GM12865 (cell line): ENCODE measurements around the gene TOMM70.

Source experiments
- DNase-seq: peaks from one replicate; pipeline ENCODE4 v3.0.0; 2010; ENCODE audit warnings: low read depth
- H3K4me3 ChIP-seq: 2 replicates; pipeline ENCODE4 v1.5.1; 2011; ENCODE audit warnings: mild to moderate bottlenecking, low read depth, low read length, control low read depth
- TF ChIP-seq, protein P1 (sequence below): IDR thresholded peaks from 2 replicates; pipeline ENCODE4 v1.5.1; 2011; ENCODE audit warnings: low read length, control low read depth, low read depth, inconsistent platforms; ENCODE audit not compliant: insufficient read depth; ENCODE audit errors: missing control alignments

The TOMM70 gene

DNA sequence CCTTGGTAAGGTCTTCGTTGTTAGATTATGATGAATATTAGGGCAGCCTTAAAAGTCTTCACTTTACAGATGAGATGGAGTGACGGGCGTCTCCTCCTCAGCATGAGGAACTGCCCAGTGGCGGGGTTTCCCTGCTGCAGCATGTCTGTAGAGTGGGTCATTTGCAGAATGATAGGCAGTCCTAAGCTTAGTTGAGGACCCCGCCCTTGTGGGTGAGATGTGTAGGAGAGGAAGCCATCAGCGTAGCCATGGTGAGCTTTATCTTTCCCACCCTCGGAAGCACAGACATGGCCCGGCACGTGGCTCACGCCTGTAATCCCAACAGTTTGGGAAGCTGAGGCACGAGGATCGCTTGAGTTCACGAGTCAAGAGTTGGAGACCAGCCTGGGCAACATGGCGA lies 65.5 kb downstream of the TOMM70 start:
- DNase-seq: peak; percentile 81
- TF ChIP-seq, protein P1, sequence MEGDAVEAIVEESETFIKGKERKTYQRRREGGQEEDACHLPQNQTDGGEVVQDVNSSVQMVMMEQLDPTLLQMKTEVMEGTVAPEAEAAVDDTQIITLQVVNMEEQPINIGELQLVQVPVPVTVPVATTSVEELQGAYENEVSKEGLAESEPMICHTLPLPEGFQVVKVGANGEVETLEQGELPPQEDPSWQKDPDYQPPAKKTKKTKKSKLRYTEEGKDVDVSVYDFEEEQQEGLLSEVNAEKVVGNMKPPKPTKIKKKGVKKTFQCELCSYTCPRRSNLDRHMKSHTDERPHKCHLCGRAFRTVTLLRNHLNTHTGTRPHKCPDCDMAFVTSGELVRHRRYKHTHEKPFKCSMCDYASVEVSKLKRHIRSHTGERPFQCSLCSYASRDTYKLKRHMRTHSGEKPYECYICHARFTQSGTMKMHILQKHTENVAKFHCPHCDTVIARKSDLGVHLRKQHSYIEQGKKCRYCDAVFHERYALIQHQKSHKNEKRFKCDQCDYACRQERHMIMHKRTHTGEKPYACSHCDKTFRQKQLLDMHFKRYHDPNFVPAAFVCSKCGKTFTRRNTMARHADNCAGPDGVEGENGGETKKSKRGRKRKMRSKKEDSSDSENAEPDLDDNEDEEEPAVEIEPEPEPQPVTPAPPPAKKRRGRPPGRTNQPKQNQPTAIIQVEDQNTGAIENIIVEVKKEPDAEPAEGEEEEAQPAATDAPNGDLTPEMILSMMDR: no peak
- peak overlapping the region; percentile 94 for H3K4me3 ChIP-seq

DNA sequence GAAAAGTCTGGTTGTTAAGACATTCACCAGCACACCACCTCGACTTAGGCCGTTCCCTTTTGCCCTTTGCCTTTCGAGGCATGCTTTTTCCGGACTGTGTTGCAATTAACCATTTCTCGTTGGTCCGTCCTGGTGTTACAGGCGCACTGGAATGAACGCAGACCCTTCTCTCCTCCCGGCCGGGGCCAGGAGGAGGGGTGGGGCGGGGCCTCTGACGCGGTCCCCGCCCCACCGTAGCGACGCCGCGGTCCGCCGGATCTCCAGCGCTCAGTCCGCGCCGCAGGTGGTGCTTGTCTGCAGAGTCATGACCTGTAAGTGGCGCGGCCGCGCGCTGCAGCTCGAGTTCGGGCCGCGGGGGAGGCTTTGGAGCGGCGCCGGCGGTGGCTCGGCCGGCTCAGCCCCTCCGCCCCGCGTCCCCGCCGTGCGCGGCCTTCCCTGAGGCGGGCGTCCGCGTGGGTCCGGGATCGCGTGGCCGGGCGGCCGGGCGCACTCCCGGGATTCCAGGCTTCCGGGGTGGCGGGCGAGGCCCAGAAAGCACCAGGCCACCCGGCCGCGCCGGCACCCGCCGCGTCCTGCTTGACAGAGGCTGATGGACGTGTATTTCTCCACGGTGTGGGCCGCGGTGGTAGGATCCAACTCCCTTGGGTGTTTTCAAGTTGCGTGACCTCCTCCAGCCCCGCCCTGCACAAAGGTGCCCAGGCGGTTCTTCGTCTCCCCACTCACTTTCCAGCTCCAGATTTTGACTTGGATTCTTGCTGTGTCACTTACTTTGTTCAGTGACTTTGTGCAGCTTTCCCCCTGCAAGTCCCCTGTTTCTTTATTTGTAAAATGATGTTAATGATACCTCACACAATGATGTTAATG lies 66.2 kb downstream of the TOMM70 start, which contains the start of gene NIT2:
NIT2 (plus strand) TSS at position 270 of the 864 bp plus-strand sequence; CDS start at position 305, 35 bp downstream.
- H3K4me3 ChIP-seq: peak within 1 kb of the TSS; percentile 94
- DNase-seq: peak; percentile 92
- TF ChIP-seq, protein P1: no peak

DNA sequence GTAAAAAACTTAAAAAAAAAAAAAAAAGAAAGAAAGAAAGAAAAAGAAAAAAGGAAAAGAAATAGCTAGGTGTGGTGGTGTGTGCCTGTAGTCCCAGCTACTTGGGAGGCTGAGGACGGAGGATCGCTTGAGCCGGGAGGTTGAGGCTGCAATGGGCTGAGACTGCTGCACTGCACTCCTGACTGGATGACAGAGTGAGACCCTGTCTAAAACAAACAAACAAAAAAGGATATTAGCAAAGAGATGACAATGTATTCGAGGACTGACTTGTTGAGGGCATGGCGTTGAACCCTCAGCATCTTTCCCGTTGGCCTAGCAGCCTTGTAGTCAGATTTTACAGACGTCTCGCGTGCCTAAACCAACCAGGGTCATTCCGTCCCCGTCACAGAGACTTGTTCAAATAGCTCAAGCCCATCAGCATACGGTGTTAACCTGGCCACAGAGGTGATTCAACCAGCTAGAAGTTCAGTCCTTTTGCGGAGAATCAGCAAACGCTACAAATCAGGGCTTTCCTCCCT lies 66.9 kb downstream of the TOMM70 start:
- no peak for DNase-seq
- H3K4me3 ChIP-seq: peak overlapping the region; percentile 51
- TF ChIP-seq, protein P1: no peak

DNA sequence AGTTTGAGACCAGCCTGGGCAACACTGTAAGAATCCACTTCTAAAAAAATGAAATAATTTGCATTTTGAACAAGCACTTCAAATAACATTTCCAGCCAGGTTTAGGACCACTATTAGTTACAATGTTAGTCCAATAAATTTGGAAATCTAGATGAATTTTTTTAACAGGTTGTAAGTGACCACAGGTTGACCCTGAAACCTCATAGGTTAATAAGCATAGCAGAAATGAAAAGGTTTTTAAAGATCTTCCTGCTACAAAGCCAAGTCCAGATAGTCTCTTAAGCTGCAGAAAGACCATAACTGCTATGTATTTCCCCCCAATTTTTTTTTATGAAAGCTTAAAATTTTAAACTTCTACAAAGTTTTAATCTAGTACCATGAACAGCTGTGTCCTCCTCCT lies 67.8 kb downstream of the TOMM70 start:
- TF ChIP-seq, protein P1: no peak
- no peak for DNase-seq
- no peak overlapping the region for H3K4me3 ChIP-seq

DNA sequence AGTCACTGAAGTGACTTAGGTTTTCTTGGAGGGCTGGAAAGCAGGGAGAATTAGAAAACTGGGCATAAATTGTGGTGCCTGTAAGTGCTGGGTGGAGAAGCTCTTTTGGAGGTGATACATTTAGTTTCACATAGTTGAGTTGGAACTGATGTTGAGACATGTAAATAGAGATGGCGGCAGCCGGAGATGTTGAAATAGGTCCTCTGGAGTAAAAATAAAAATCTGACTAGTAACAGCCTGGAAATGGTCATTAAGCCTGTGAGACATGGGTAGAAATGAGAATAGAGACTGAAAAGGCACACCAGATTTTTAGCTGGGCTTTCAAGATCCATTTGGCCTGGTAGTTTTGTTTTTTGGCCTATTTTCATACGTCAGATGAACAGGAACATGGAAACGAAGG lies 69.2 kb downstream of the TOMM70 start:
- no peak overlapping the region for H3K4me3 ChIP-seq
- TF ChIP-seq, protein P1: no peak
- no peak for DNase-seq

DNA sequence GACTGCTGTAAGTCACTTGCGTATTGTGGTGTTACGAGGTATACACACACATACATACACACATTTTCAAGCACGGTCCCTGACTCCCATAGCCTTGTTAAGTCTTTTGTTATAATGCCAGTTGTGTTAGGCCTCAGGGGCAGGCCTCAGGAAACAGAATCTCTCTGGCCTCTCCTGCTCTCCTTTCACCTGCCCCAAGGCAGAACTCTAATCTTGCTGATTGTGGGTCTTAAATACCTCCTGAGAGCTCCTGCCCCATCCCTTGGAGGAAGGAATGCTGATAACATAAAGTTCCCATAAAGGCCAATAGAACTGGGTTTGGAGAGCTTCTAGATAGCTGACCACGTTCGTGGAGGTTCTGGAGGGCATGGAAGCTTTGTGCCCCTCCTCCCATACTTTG lies 70.2 kb downstream of the TOMM70 start:
- no peak overlapping the region for H3K4me3 ChIP-seq
- TF ChIP-seq, protein P1: no peak
- no peak for DNase-seq
